Peyer's patch (tissue), 4 donors: ENCODE measurements around the gene SRY. TPM values are rescaled to one million over a fixed set of nuclear protein-coding genes. Genes with fewer than 3 reads are reported as not detected.
"Not testable (repeated sequence)": the region's sequence is repeated elsewhere in the genome, so short reads cannot be mapped to it uniquely, and the experiment has no call there.

Experiments used
- DNase-seq, 3 donors: peaks; one replicate each; pipeline ENCODE4 v3.0.0-alpha.2; 2017 to 2019
- H3K27ac ChIP-seq, 4 donors: fragments of 200-600 bp; sonication (generic); one replicate each; pipeline ENCODE4 v1.5.1; 2016 to 2019
- H3K27me3 ChIP-seq, 2 donors: fragments of 200-600 bp; sonication (generic); one replicate each; pipeline ENCODE4 v1.5.1; 2019
- H3K36me3 ChIP-seq, 3 donors: fragments of 200-600 bp; sonication (generic); one replicate each; pipeline ENCODE4 v1.5.1; 2016 to 2019
- H3K4me1 ChIP-seq, 4 donors: fragments of 200-600 bp; sonication (generic); one replicate each; pipeline ENCODE4 v1.5.1; 2016 to 2019
- H3K4me3 ChIP-seq, 4 donors: fragments of 200-600 bp; sonication (generic); 1 replicate in 3 of 4; 2 replicates in 1 of 4; pipeline ENCODE4 v1.5.1; 2016 to 2019; ENCODE audit warnings: mild to moderate bottlenecking in 1 of 4
- H3K9me3 ChIP-seq, 4 donors: fragments of 200-600 bp; sonication (generic); one replicate each; pipeline ENCODE4 v1.5.1; 2016 to 2019; ENCODE audit warnings: mild to moderate bottlenecking in 1 of 4
- CTCF ChIP-seq, 6 experiments: fragments of 450-650 bp in 4 of 6; fragments of 200-600 bp in 2 of 6; sonication (generic) in 1 of 6; IDR thresholded peaks; one replicate each; pipeline ENCODE4 v1.5.1; 2017 to 2019; ENCODE audit warnings: antibody characterized with exemption in 6 of 6, mild to moderate bottlenecking in 3 of 6, moderate library complexity in 1 of 6
- POLR2A ChIP-seq, 2 donors: fragments of 450-650 bp; IDR thresholded peaks; one replicate each; pipeline ENCODE4 v1.5.1; 2017; ENCODE audit warnings: antibody characterized with exemption in 2 of 2, mild to moderate bottlenecking in 2 of 2, moderate library complexity in 2 of 2
- total RNA-seq, 4 donors: library from RNA; depleted of rRNA; stranded (reverse); fragments of >200 nt; gene quantifications; one replicate each; pipeline ENCODE4 v1.1.0, GENCODE V29; 2016

SRY gene
- not detected for total RNA-seq

GRCh38 chrY:2787600-2787999 lies at the start of gene SRY:
Gene SRY, minus strand, starts transcription at chrY:2787682. Its CDS starts 79 bp downstream, at chrY:2787603.
- H3K36me3 ChIP-seq = no peaks in the 10 kb centered on the region
- TF ChIP-seq POLR2A (IDR thresholded peaks at IDR 0.05) (no peak), CTCF (IDR thresholded peaks at IDR 0.05) (no peak)
- H3K4me1 ChIP-seq = no peaks in the 10 kb centered on the region
- no peaks in the 10 kb centered on the region for H3K27me3 ChIP-seq
- H3K9me3 ChIP-seq = no peaks in the 10 kb centered on the region
- no peak for DNase-seq
- H3K4me3 ChIP-seq = peak within 1 kb of the TSS in 1 of 4 donors; percentile 28
- H3K27ac ChIP-seq = no peak within 1 kb of the TSS

- Histone ChIP-seq H3K36me3 (no peaks in the 10 kb centered on the region), H3K4me1 (no peaks in the 10 kb centered on the region), H3K9me3 (no peaks in the 10 kb centered on the region), H3K4me3 (no peak overlapping the region), H3K27me3 (no peaks in the 10 kb centered on the region), H3K27ac (no peak overlapping the region)
- DNase-seq = no peak
- no peak for TF ChIP-seq POLR2A (IDR thresholded peaks at IDR 0.05)
- TF ChIP-seq CTCF (IDR thresholded peaks at IDR 0.05) = no peak
Measured at GRCh38 chrY:2837078-2837477, 49.6 kb upstream of the SRY start.

- Histone ChIP-seq H3K27me3 (no peaks in the 10 kb centered on the region), H3K4me1 (no peaks in the 10 kb centered on the region), H3K4me3 (no peak overlapping the region), H3K36me3 (no peaks in the 10 kb centered on the region), H3K9me3 (no peaks in the 10 kb centered on the region), H3K27ac (no peak overlapping the region)
- TF ChIP-seq POLR2A (IDR thresholded peaks at IDR 0.05) (no peak), CTCF (IDR thresholded peaks at IDR 0.05) (no peak)
- no peak for DNase-seq
Measured at GRCh38 chrY:2835230-2835629, 47.7 kb upstream of the SRY start.

- H3K4me3 ChIP-seq = no peak overlapping the region
- H3K4me1 ChIP-seq = no peaks in the 10 kb centered on the region
- no peaks in the 10 kb centered on the region for H3K36me3 ChIP-seq
- no peak for TF ChIP-seq CTCF (IDR thresholded peaks at IDR 0.05)
- TF ChIP-seq POLR2A (IDR thresholded peaks at IDR 0.05) = no peak
- no peaks in the 10 kb centered on the region for H3K27me3 ChIP-seq
- H3K27ac ChIP-seq = no peak overlapping the region
- no peak for DNase-seq
- no peaks in the 10 kb centered on the region for H3K9me3 ChIP-seq
Measured at GRCh38 chrY:2828497-2828896, 41.0 kb upstream of the SRY start.

GRCh38 chrY:2824471-2824870 lies 37.0 kb upstream of the SRY start:
- TF ChIP-seq CTCF (IDR thresholded peaks at IDR 0.05) (no peak), POLR2A (IDR thresholded peaks at IDR 0.05) (no peak)
- Histone ChIP-seq H3K27ac (no peak overlapping the region), H3K4me1 (no peaks in the 10 kb centered on the region), H3K36me3 (no peaks in the 10 kb centered on the region), H3K4me3 (no peak overlapping the region), H3K9me3 (no peaks in the 10 kb centered on the region), H3K27me3 (no peaks in the 10 kb centered on the region)
- no peak for DNase-seq

GRCh38 chrY:2817146-2817896 lies 29.8 kb upstream of the SRY start:
- H3K9me3 ChIP-seq, H3K27ac ChIP-seq, H3K4me1 ChIP-seq, H3K36me3 ChIP-seq, H3K27me3 ChIP-seq, DNase-seq, H3K4me3 ChIP-seq: not testable (repeated sequence)
